Endometrial microvascular endothelial cells (primary cell): ENCODE measurements around the gene MANEA. TPM values are rescaled to one million over a fixed set of nuclear protein-coding genes. Genes with fewer than 3 reads are reported as not detected.
"Not testable (repeated sequence)": the region's sequence is repeated elsewhere in the genome, so short reads cannot be mapped to it uniquely, and the experiment has no call there.

Experiments used
- in situ Hi-C: cut with HindIII; loops from 2 replicates; pipeline ENCODE4 v1.10.0; 2017; ENCODE audit warnings: low sequenced_read_pairs, low pct_unique_long_range_greater_than_20kb; ENCODE audit errors: inconsistent ontology term
- total RNA-seq: library from RNA; depleted of rRNA; stranded (reverse); fragments of >200 nt; gene quantifications from one replicate; pipeline ENCODE4 v1.2.3, GENCODE V29; 2015; ENCODE audit errors: inconsistent ontology term

Gene MANEA
- total RNA-seq = 26.4 TPM

- in situ Hi-C loops = no loop called here
These were observed at the start of gene MANEA for GRCh38 chr6:95577304-95578105. TSS of gene MANEA (plus strand) at chr6:95577535. CDS start at chr6:95586440, 8,905 bp downstream.

GRCh38 chr6:95529762-95530161 is 47.6 kb upstream of the MANEA start:
- in situ Hi-C loops = no loop called here

GRCh38 chr6:95530176-95530819 is 47.0 kb upstream of the MANEA start:
- in situ Hi-C loops = no loop called here

GRCh38 chr6:95543798-95544197 is 33.5 kb upstream of the MANEA start:
- in situ Hi-C loops = no loop called here

- in situ Hi-C loops = no loop called here
These were observed 32.7 kb upstream of the MANEA start for GRCh38 chr6:95544517-95545225.

- in situ Hi-C loops = no loop called here
These were observed 32.1 kb upstream of the MANEA start for GRCh38 chr6:95545226-95545625.

GRCh38 chr6:95545686-95546085 is 31.6 kb upstream of the MANEA start:
- in situ Hi-C loops = no loop called here

- in situ Hi-C loops = no loop called here
These were observed 31.2 kb upstream of the MANEA start for GRCh38 chr6:95546148-95546547.

GRCh38 chr6:95547043-95547442 is 30.3 kb upstream of the MANEA start:
- in situ Hi-C loops = no loop called here

- in situ Hi-C loops = no loop called here
These were observed 29.0 kb upstream of the MANEA start for GRCh38 chr6:95548188-95548786.

- in situ Hi-C loops = no loop called here
These were observed 25.5 kb upstream of the MANEA start for GRCh38 chr6:95551678-95552324.

GRCh38 chr6:95553880-95554279 is 23.5 kb upstream of the MANEA start:
- in situ Hi-C loops = no loop called here

GRCh38 chr6:95560956-95561355 is 16.4 kb upstream of the MANEA start:
- in situ Hi-C loops = not testable (repeated sequence)

GRCh38 chr6:95569560-95569959 is 7.8 kb upstream of the MANEA start:
- in situ Hi-C loops = no loop called here

GRCh38 chr6:95572098-95572497 is 5.2 kb upstream of the MANEA start:
- in situ Hi-C loops = no loop called here

GRCh38 chr6:95574811-95575210 is 2.5 kb upstream of the MANEA start:
- in situ Hi-C loops = no loop called here

- in situ Hi-C loops = no loop called here
These were observed 927 bp upstream of the MANEA start for GRCh38 chr6:95576218-95576997.

GRCh38 chr6:95576998-95577303 is 384 bp upstream of the MANEA start:
- in situ Hi-C loops = no loop called here

GRCh38 chr6:95578106-95578410 is 723 bp downstream of the MANEA start:
- in situ Hi-C loops = no loop called here
